ENCODE results near the gene OR10P1. TPM values are rescaled to one million over a fixed set of nuclear protein-coding genes. Genes with fewer than 3 reads are reported as not detected.

The OR10P1 gene
- polyA plus RNA-seq, 4 donors = not detected

- no peak for FAIRE-seq
- H3K27me3 ChIP-seq (ENCODE audit: control insufficient read depth in 3 of 3, insufficient read depth in 3 of 3, low read length in 3 of 3) = no peaks in the 10 kb centered on the region
- H3K9me3 ChIP-seq (ENCODE audit: control insufficient read depth in 2 of 2, insufficient read depth in 1 of 2, low read depth in 1 of 2, low read length in 1 of 2) = no peaks in the 10 kb centered on the region
- no peak overlapping the region for H3K4me3 ChIP-seq (ENCODE audit: low read depth in 1 of 3, low read length in 3 of 3)
- H3K4me1 ChIP-seq (ENCODE audit: control insufficient read depth in 3 of 3, insufficient read depth in 2 of 3, low read depth in 1 of 3, low read length in 2 of 3) = peaks cover 0 to 14% (median 5%) of the 10 kb centered on the region in 3 donors
- peak overlapping the region in 2 of 3 donors; percentile 30 to 37 for H3K27ac ChIP-seq (ENCODE audit: low read depth in 1 of 3, low read length in 2 of 3)
- DNase-seq = peak in 1 of 2 donors; percentile 79
- no peaks in the 10 kb centered on the region for H3K36me3 ChIP-seq (ENCODE audit: control insufficient read depth in 3 of 3, insufficient read depth in 2 of 3, low read depth in 1 of 3, low read length in 3 of 3)
Measured at GRCh38 chr12:55670276-55670675, 33.6 kb downstream of the OR10P1 start.

GRCh38 chr12:55671746-55672145 is 35.1 kb downstream of the OR10P1 start:
- Histone ChIP-seq H3K27ac (ENCODE audit: low read depth in 1 of 3, low read length in 2 of 3) (peak overlapping the region in 1 of 3 donors; percentile 42), H3K4me3 (ENCODE audit: low read depth in 1 of 3, low read length in 3 of 3) (no peak overlapping the region), H3K4me1 (ENCODE audit: control insufficient read depth in 3 of 3, insufficient read depth in 2 of 3, low read depth in 1 of 3, low read length in 2 of 3) (peaks cover 0 to 14% (median 5%) of the 10 kb centered on the region in 3 donors), H3K9me3 (ENCODE audit: control insufficient read depth in 2 of 2, insufficient read depth in 1 of 2, low read depth in 1 of 2, low read length in 1 of 2) (no peaks in the 10 kb centered on the region), H3K36me3 (ENCODE audit: control insufficient read depth in 3 of 3, insufficient read depth in 2 of 3, low read depth in 1 of 3, low read length in 3 of 3) (no peaks in the 10 kb centered on the region), H3K27me3 (ENCODE audit: control insufficient read depth in 3 of 3, insufficient read depth in 3 of 3, low read length in 3 of 3) (no peaks in the 10 kb centered on the region)
- DNase-seq = peak; percentile 32 to 77
- whole genome bisulfite sequencing, 3 donors = 7 to 42% (median 25%) methylated on average over 4 of the region's 4 CpGs
- no peak for FAIRE-seq

- no peaks in the 10 kb centered on the region for H3K36me3 ChIP-seq (ENCODE audit: control insufficient read depth in 3 of 3, insufficient read depth in 2 of 3, low read depth in 1 of 3, low read length in 3 of 3)
- no peak overlapping the region for H3K27ac ChIP-seq (ENCODE audit: low read depth in 1 of 3, low read length in 2 of 3)
- DNase-seq (no peak), FAIRE-seq (no peak)
- H3K4me3 ChIP-seq (ENCODE audit: low read depth in 1 of 3, low read length in 3 of 3) = no peak overlapping the region
- H3K27me3 ChIP-seq (ENCODE audit: control insufficient read depth in 3 of 3, insufficient read depth in 3 of 3, low read length in 3 of 3) = no peaks in the 10 kb centered on the region
- no peaks in the 10 kb centered on the region for H3K9me3 ChIP-seq (ENCODE audit: control insufficient read depth in 2 of 2, insufficient read depth in 1 of 2, low read depth in 1 of 2, low read length in 1 of 2)
- peaks cover 0 to 14% (median 5%) of the 10 kb centered on the region in 3 donors for H3K4me1 ChIP-seq (ENCODE audit: control insufficient read depth in 3 of 3, insufficient read depth in 2 of 3, low read depth in 1 of 3, low read length in 2 of 3)
Measured at GRCh38 chr12:55673638-55674037, 36.9 kb downstream of the OR10P1 start.

GRCh38 chr12:55675666-55676065 is 39.0 kb downstream of the OR10P1 start:
- H3K9me3 ChIP-seq (ENCODE audit: control insufficient read depth in 2 of 2, insufficient read depth in 1 of 2, low read depth in 1 of 2, low read length in 1 of 2) = no peaks in the 10 kb centered on the region
- no peak for FAIRE-seq
- DNase-seq = peak in 1 of 2 donors; percentile 76
- no peaks in the 10 kb centered on the region for H3K27me3 ChIP-seq (ENCODE audit: control insufficient read depth in 3 of 3, insufficient read depth in 3 of 3, low read length in 3 of 3)
- no peak overlapping the region for H3K4me3 ChIP-seq (ENCODE audit: low read depth in 1 of 3, low read length in 3 of 3)
- 32 to 68% (median 56%) methylated on average over 8 of the region's 8 CpGs for WGBS, 3 donors
- H3K27ac ChIP-seq (ENCODE audit: low read depth in 1 of 3, low read length in 2 of 3) = no peak overlapping the region
- peaks cover 0 to 5% (median 3%) of the 10 kb centered on the region in 3 donors for H3K4me1 ChIP-seq (ENCODE audit: control insufficient read depth in 3 of 3, insufficient read depth in 2 of 3, low read depth in 1 of 3, low read length in 2 of 3)
- no peaks in the 10 kb centered on the region for H3K36me3 ChIP-seq (ENCODE audit: control insufficient read depth in 3 of 3, insufficient read depth in 2 of 3, low read depth in 1 of 3, low read length in 3 of 3)

- Histone ChIP-seq H3K4me3 (ENCODE audit: low read depth in 1 of 3, low read length in 3 of 3) (no peak overlapping the region), H3K27ac (ENCODE audit: low read depth in 1 of 3, low read length in 2 of 3) (no peak overlapping the region), H3K36me3 (ENCODE audit: control insufficient read depth in 3 of 3, insufficient read depth in 2 of 3, low read depth in 1 of 3, low read length in 3 of 3) (no peaks in the 10 kb centered on the region), H3K27me3 (ENCODE audit: control insufficient read depth in 3 of 3, insufficient read depth in 3 of 3, low read length in 3 of 3) (peaks cover 0 to 1% (median 0%) of the 10 kb centered on the region in 3 donors), H3K9me3 (ENCODE audit: control insufficient read depth in 2 of 2, insufficient read depth in 1 of 2, low read depth in 1 of 2, low read length in 1 of 2) (no peaks in the 10 kb centered on the region), H3K4me1 (ENCODE audit: control insufficient read depth in 3 of 3, insufficient read depth in 2 of 3, low read depth in 1 of 3, low read length in 2 of 3) (peaks cover 0 to 6% (median 0%) of the 10 kb centered on the region in 3 donors)
- WGBS, 3 donors = 72 to 84% (median 84%) methylated on average over 6 of the region's 6 CpGs
- FAIRE-seq (no peak), DNase-seq (peak in 1 of 2 donors; percentile 18)
Measured at GRCh38 chr12:55676707-55677106, 40.0 kb downstream of the OR10P1 start.

GRCh38 chr12:55679691-55680090 is 43.0 kb downstream of the OR10P1 start:
- Histone ChIP-seq H3K4me1 (ENCODE audit: control insufficient read depth in 3 of 3, insufficient read depth in 2 of 3, low read depth in 1 of 3, low read length in 2 of 3) (peaks cover 0 to 15% (median 0%) of the 10 kb centered on the region in 3 donors), H3K9me3 (ENCODE audit: control insufficient read depth in 2 of 2, insufficient read depth in 1 of 2, low read depth in 1 of 2, low read length in 1 of 2) (no peaks in the 10 kb centered on the region), H3K27me3 (ENCODE audit: control insufficient read depth in 3 of 3, insufficient read depth in 3 of 3, low read length in 3 of 3) (peaks cover 0 to 3% (median 0%) of the 10 kb centered on the region in 3 donors), H3K36me3 (ENCODE audit: control insufficient read depth in 3 of 3, insufficient read depth in 2 of 3, low read depth in 1 of 3, low read length in 3 of 3) (peaks cover 0 to 13% (median 0%) of the 10 kb centered on the region in 3 donors), H3K4me3 (ENCODE audit: low read depth in 1 of 3, low read length in 3 of 3) (no peak overlapping the region), H3K27ac (ENCODE audit: low read depth in 1 of 3, low read length in 2 of 3) (no peak overlapping the region)
- FAIRE-seq = no peak
- no peak for DNase-seq
- WGBS, 3 donors = 90 to 95% (median 91%) methylated on average over 5 of the region's 5 CpGs

GRCh38 chr12:55681142-55682077 is 44.7 kb downstream of the OR10P1 start:
- FAIRE-seq = no peak
- Histone ChIP-seq H3K4me3 (ENCODE audit: low read depth in 1 of 3, low read length in 3 of 3) (peak overlapping the region in 2 of 3 donors; percentile 50 to 57), H3K27ac (ENCODE audit: low read depth in 1 of 3, low read length in 2 of 3) (peak overlapping the region in 2 of 3 donors; percentile 73 to 77)

GRCh38 chr12:55682087-55682796 is 45.5 kb downstream of the OR10P1 start:
- FAIRE-seq (no peak), DNase-seq (peak in 1 of 2 donors; percentile 65)
- peaks cover 0 to 15% (median 0%) of the 10 kb centered on the region in 3 donors for H3K4me1 ChIP-seq (ENCODE audit: control insufficient read depth in 3 of 3, insufficient read depth in 2 of 3, low read depth in 1 of 3, low read length in 2 of 3)
- WGBS, 3 donors = 13 to 58% (median 23%) methylated on average over 10 to 13 of the region's 13 CpGs
- H3K36me3 ChIP-seq (ENCODE audit: control insufficient read depth in 3 of 3, insufficient read depth in 2 of 3, low read depth in 1 of 3, low read length in 3 of 3) = peaks cover 0 to 29% (median 0%) of the 10 kb centered on the region in 3 donors
- peaks cover 0 to 3% (median 0%) of the 10 kb centered on the region in 3 donors for H3K27me3 ChIP-seq (ENCODE audit: control insufficient read depth in 3 of 3, insufficient read depth in 3 of 3, low read length in 3 of 3)
- H3K4me3 ChIP-seq (ENCODE audit: low read depth in 1 of 3, low read length in 3 of 3) = peak overlapping the region in 2 of 3 donors; percentile 50 to 57
- H3K27ac ChIP-seq (ENCODE audit: low read depth in 1 of 3, low read length in 2 of 3) = peak overlapping the region in 2 of 3 donors; percentile 73 to 77
- no peaks in the 10 kb centered on the region for H3K9me3 ChIP-seq (ENCODE audit: control insufficient read depth in 2 of 2, insufficient read depth in 1 of 2, low read depth in 1 of 2, low read length in 1 of 2)

More at GRCh38 chr12:55681142-55682077, 44.7 kb downstream of the OR10P1 start:
- H3K9me3 ChIP-seq (ENCODE audit: control insufficient read depth in 2 of 2, insufficient read depth in 1 of 2, low read depth in 1 of 2, low read length in 1 of 2) = no peaks in the 10 kb centered on the region
- peak; percentile 95 to 96 for DNase-seq
- peaks cover 0 to 15% (median 0%) of the 10 kb centered on the region in 3 donors for H3K4me1 ChIP-seq (ENCODE audit: control insufficient read depth in 3 of 3, insufficient read depth in 2 of 3, low read depth in 1 of 3, low read length in 2 of 3)
- 3 to 15% (median 4%) methylated on average over 17 of the region's 17 CpGs for WGBS, 3 donors
- peaks cover 0 to 25% (median 0%) of the 10 kb centered on the region in 3 donors for H3K36me3 ChIP-seq (ENCODE audit: control insufficient read depth in 3 of 3, insufficient read depth in 2 of 3, low read depth in 1 of 3, low read length in 3 of 3)
- peaks cover 0 to 3% (median 0%) of the 10 kb centered on the region in 3 donors for H3K27me3 ChIP-seq (ENCODE audit: control insufficient read depth in 3 of 3, insufficient read depth in 3 of 3, low read length in 3 of 3)

Measured in small intestine (tissue), 7 donors.